ENCODE results near the gene RNU6-1.

The RNU6-1 gene

GRCh38 chr15:67832031-67832551, 7.8 kb downstream of the RNU6-1 start:
- DNase-seq, result peak; percentile 2

GRCh38 chr15:67831363-67831762, 8.5 kb downstream of the RNU6-1 start:
- DNase-seq, result no peak

GRCh38 chr15:67829647-67830504, 10.0 kb downstream of the RNU6-1 start:
- no peak for DNase-seq

- no peak for DNase-seq
These were observed 10.7 kb downstream of the RNU6-1 start for GRCh38 chr15:67828969-67829646.

- no peak for DNase-seq
These were observed 11.4 kb downstream of the RNU6-1 start for GRCh38 chr15:67828278-67828968.

- DNase-seq, result no peak
These were observed 12.1 kb downstream of the RNU6-1 start for GRCh38 chr15:67827562-67828277.

GRCh38 chr15:67826717-67827561, 12.9 kb downstream of the RNU6-1 start:
- no peak for DNase-seq

- no peak for DNase-seq
These were observed 13.7 kb downstream of the RNU6-1 start for GRCh38 chr15:67825881-67826716.

- no peak for DNase-seq
These were observed 14.6 kb downstream of the RNU6-1 start, which contains the start of gene SKOR1 for GRCh38 chr15:67824976-67825880. TSS of gene SKOR1 (plus strand) at chr15:67825509. CDS start at chr15:67825603, 94 bp downstream.

GRCh38 chr15:67824197-67824968, 15.5 kb downstream of the RNU6-1 start:
- no peak for DNase-seq

- no peak for DNase-seq
These were observed 16.3 kb downstream of the RNU6-1 start for GRCh38 chr15:67823314-67824196.

GRCh38 chr15:67822537-67823313, 17.1 kb downstream of the RNU6-1 start:
- DNase-seq, result no peak

GRCh38 chr15:67821784-67822440, 17.9 kb downstream of the RNU6-1 start:
- no peak for DNase-seq

GRCh38 chr15:67820992-67821783, 18.7 kb downstream of the RNU6-1 start:
- no peak for DNase-seq

All from GF-D8 (cell line).